Vagina (tissue), 2 donors: ENCODE data around the gene TMPRSS7. TPM values are rescaled to one million over a fixed set of nuclear protein-coding genes. Genes with fewer than 3 reads are reported as not detected.

ENCODE experiments used
- DNase-seq, 2 donors: peaks; one replicate each; pipeline ENCODE4 v3.0.0-alpha.2; 2017; ENCODE audit errors: extremely low spot score in 2 of 2
- H3K27ac ChIP-seq: fragments of 200-600 bp; sonication (generic); one replicate; pipeline ENCODE4 v1.5.1; 2019
- H3K27me3 ChIP-seq: fragments of 200-600 bp; sonication (generic); one replicate; pipeline ENCODE4 v1.5.1; 2019
- H3K36me3 ChIP-seq, 2 donors: fragments of 200-600 bp; sonication (generic); one replicate each; pipeline ENCODE4 v1.5.1; 2017 to 2019
- H3K4me1 ChIP-seq: fragments of 200-600 bp; sonication (generic); one replicate; pipeline ENCODE4 v1.5.1; 2019
- H3K4me3 ChIP-seq, 2 donors: fragments of 200-600 bp; sonication (generic); 1 replicate in 1 of 2; 2 replicates in 1 of 2; pipeline ENCODE4 v1.5.1; 2016 to 2019
- H3K9me3 ChIP-seq: fragments of 200-600 bp; sonication (generic); one replicate; pipeline ENCODE4 v1.5.1; 2019
- POLR2A ChIP-seq, 2 donors: fragments of 450-650 bp; IDR thresholded peaks; one replicate each; pipeline ENCODE4 v1.6.1; 2017; ENCODE audit warnings: antibody characterized with exemption in 2 of 2, mild to moderate bottlenecking in 2 of 2, moderate library complexity in 2 of 2
- POLR2AphosphoS5 ChIP-seq, 2 donors: sonication (generic); formaldehyde crosslinking; IDR thresholded peaks; one replicate each; pipeline ENCODE4 v1.9.0; 2017; ENCODE audit warnings: antibody characterized with exemption in 2 of 2, mild to moderate bottlenecking in 2 of 2, low read depth in 1 of 2; ENCODE audit not compliant: insufficient read depth in 1 of 2
- intact Hi-C: fragments of 100-400 bp; cut with DNase I; formaldehyde crosslinking; loops from one replicate; pipeline ENCODE4 v1.15.1; 2023
- total RNA-seq: library from RNA; depleted of rRNA; stranded (reverse); fragments of >200 nt; gene quantifications from one replicate; pipeline ENCODE4 v1.2.3, GENCODE V29; 2016
- TF ChIP-seq, protein P1 (sequence below), 3 experiments: fragments of 450-650 bp in 2 of 3; fragments of 200-600 bp in 1 of 3; sonication (generic) in 1 of 3; IDR thresholded peaks; one replicate each; pipeline ENCODE4 v1.5.1; 2017 to 2019; ENCODE audit warnings: antibody characterized with exemption in 3 of 3, mild to moderate bottlenecking in 2 of 3, moderate library complexity in 2 of 3

TMPRSS7 gene
- total RNA-seq, 1 donor from 2014 or later, result not detected

DNA sequence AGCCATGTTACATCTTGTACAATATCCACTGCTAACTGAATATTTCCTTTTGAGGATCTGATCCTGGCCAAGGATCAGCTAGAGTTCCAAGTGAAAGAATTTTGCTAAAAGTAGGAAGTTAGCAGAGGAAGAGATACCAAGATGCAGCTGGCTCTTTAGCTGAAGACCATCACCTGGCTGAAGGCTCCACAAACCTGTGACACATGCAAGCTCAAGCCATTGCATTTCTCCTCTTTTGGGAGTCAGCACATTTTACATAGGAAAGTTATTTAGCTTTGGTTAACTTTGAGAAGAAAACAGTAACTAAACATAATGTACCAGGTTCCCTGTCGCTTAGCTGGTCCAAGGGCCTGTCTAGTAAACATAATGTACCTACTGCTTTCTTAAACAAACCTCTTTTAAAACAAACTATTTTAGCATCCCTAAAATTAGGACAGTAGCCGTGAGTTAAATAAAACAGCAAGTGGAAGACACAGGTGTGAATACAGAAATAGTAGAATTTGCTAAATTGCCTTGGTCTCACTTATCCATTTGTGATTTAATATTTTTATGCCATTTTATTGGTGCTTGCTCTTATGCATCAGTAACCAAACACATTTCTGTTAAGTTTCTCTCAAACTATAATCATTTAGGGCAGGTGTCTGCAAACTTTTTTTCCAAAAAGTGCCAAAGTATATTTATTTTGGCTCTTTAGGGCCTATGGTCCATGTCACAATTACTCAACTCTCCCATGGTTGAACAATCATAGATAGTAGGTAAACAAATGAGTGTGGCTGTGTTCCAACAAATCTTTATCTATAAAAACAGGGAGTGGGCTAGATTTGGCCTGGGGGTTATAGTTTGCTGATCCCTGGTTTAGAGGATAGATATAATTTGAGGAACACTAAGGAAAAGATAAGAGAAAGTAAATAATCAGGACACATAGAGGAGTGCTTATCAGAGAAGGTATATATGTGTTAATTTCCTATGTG lies 87.3 kb downstream of the TMPRSS7 start:
- intact Hi-C loops, result no loop called here
- no peak for DNase-seq
- no peak overlapping the region for H3K4me3 ChIP-seq
- H3K27me3 ChIP-seq, result no peaks in the 10 kb centered on the region
- H3K36me3 ChIP-seq, result no peaks in the 10 kb centered on the region
- no peaks in the 10 kb centered on the region for H3K9me3 ChIP-seq
- H3K4me1 ChIP-seq, result no peaks in the 10 kb centered on the region
- TF ChIP-seq, protein P1, sequence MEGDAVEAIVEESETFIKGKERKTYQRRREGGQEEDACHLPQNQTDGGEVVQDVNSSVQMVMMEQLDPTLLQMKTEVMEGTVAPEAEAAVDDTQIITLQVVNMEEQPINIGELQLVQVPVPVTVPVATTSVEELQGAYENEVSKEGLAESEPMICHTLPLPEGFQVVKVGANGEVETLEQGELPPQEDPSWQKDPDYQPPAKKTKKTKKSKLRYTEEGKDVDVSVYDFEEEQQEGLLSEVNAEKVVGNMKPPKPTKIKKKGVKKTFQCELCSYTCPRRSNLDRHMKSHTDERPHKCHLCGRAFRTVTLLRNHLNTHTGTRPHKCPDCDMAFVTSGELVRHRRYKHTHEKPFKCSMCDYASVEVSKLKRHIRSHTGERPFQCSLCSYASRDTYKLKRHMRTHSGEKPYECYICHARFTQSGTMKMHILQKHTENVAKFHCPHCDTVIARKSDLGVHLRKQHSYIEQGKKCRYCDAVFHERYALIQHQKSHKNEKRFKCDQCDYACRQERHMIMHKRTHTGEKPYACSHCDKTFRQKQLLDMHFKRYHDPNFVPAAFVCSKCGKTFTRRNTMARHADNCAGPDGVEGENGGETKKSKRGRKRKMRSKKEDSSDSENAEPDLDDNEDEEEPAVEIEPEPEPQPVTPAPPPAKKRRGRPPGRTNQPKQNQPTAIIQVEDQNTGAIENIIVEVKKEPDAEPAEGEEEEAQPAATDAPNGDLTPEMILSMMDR (IDR thresholded peaks at IDR 0.05), result no peak
- no peak for TF ChIP-seq POLR2A (IDR thresholded peaks at IDR 0.05)
- no peak for TF ChIP-seq POLR2AphosphoS5 (IDR thresholded peaks at IDR 0.05; ENCODE audit: insufficient read depth in 1 of 2, low read depth in 1 of 2)
- no peak overlapping the region for H3K27ac ChIP-seq

- Histone ChIP-seq H3K27me3 (no peaks in the 10 kb centered on the region), H3K36me3 (no peaks in the 10 kb centered on the region), H3K4me1 (no peaks in the 10 kb centered on the region), H3K4me3 (no peak overlapping the region), H3K27ac (no peak overlapping the region), H3K9me3 (no peaks in the 10 kb centered on the region)
- TF ChIP-seq POLR2A (IDR thresholded peaks at IDR 0.05) (no peak), POLR2AphosphoS5 (IDR thresholded peaks at IDR 0.05; ENCODE audit: insufficient read depth in 1 of 2, low read depth in 1 of 2) (no peak)
- TF ChIP-seq, protein P1 (IDR thresholded peaks at IDR 0.05), result no peak
- DNase-seq, result no peak
- intact Hi-C loops, result no loop called here
Measured at GRCh38 chr3:112122870-112123269, 88.3 kb downstream of the TMPRSS7 start.

DNA sequence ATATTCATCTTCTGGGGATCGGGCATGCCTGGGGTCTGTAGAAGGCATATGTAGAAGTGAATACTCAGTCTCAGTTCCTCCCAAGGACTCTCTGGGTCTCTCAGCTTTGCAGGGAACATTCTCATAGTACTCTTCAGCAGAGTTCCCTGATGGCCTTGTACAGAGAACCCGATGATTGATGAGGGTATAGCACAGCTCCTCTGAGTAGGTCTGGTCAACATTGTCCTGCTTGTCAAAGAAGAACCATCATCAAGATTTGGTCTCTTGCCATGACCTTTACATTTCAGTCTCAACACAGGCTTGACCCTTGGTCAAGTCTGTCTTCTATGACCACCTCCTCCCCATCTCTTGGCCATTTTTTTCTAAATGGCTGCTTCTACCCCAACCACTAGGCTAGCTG lies 89.0 kb downstream of the TMPRSS7 start:
- intact Hi-C loops, result no loop called here

GRCh38 chr3:112124907-112125607 lies 90.5 kb downstream of the TMPRSS7 start:
- no peaks in the 10 kb centered on the region for H3K4me1 ChIP-seq
- no peak for DNase-seq
- no peaks in the 10 kb centered on the region for H3K9me3 ChIP-seq
- intact Hi-C loops, result no loop called here
- no peak overlapping the region for H3K27ac ChIP-seq
- H3K36me3 ChIP-seq, result no peaks in the 10 kb centered on the region
- no peak for TF ChIP-seq POLR2AphosphoS5 (IDR thresholded peaks at IDR 0.05; ENCODE audit: insufficient read depth in 1 of 2, low read depth in 1 of 2)
- TF ChIP-seq, protein P1 (IDR thresholded peaks at IDR 0.05), result no peak
- no peaks in the 10 kb centered on the region for H3K27me3 ChIP-seq
- H3K4me3 ChIP-seq, result no peak overlapping the region

More for the DNA sequence above, 89.0 kb downstream of the TMPRSS7 start:
- Histone ChIP-seq H3K9me3 (no peaks in the 10 kb centered on the region), H3K27me3 (no peaks in the 10 kb centered on the region), H3K4me1 (no peaks in the 10 kb centered on the region), H3K27ac (no peak overlapping the region), H3K36me3 (no peaks in the 10 kb centered on the region), H3K4me3 (no peak overlapping the region)
- TF ChIP-seq POLR2AphosphoS5 (IDR thresholded peaks at IDR 0.05; ENCODE audit: insufficient read depth in 1 of 2, low read depth in 1 of 2), result no peak
- no peak for TF ChIP-seq POLR2A (IDR thresholded peaks at IDR 0.05)
- TF ChIP-seq, protein P1 (IDR thresholded peaks at IDR 0.05), result no peak
- DNase-seq, result no peak
